NCI-H146 treated with DMSO at 0.1 percent for 48 hours (cell line): Measurements from ENCODE around the gene DMKN.
A peak's percentile ranks its signal among the peaks of the same experiment; 100 is the strongest.

ENCODE experiments used
- DNase-seq: peaks from one replicate; lab custom pipeline; 2025; ENCODE audit not compliant: unreplicated experiment; lab: John Stamatoyannopoulos, UW

DMKN gene

GRCh38 chr19:35528218-35529038 lies 15.0 kb upstream of the DMKN start, which contains the start of gene SBSN:
SBSN (minus strand) TSS chr19:35528311; CDS start chr19:35528281, 30 bp downstream.
- DNase-seq, result no peak

GRCh38 chr19:35525873-35526272 lies 12.4 kb upstream of the DMKN start:
- no peak for DNase-seq

DNA sequence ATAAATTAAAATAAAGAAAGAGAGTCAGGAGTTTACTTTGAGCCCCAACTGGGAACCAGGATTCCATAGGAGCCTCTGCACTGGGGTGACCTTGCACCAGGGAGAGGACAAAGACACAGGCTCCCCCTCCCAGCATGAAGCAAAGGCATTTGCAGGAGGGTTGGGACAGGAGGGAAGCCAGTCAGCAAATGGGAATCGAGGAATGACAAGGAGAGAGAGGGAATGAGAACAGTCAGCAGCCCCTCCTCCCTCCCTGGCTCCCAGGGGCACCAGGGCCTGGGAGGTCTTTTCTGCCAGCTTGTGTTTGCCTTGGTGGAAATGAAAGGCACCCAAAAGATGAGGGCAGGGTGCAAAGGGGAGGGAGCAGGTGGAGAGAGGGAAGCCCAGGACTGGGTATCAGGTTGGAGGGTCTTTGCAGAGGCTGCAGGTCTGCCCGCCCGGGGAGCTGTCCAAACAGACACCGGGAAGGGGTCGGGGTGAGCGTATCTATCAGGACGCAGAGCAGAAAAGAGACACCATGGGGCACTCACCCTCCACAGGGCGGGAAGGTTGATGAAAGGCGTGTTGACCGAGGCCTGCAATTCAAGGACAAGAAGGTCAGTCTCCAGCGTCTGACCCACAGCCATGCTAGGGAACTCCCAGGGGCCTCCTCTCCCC lies 10.9 kb upstream of the DMKN start:
- no peak for DNase-seq

DNA sequence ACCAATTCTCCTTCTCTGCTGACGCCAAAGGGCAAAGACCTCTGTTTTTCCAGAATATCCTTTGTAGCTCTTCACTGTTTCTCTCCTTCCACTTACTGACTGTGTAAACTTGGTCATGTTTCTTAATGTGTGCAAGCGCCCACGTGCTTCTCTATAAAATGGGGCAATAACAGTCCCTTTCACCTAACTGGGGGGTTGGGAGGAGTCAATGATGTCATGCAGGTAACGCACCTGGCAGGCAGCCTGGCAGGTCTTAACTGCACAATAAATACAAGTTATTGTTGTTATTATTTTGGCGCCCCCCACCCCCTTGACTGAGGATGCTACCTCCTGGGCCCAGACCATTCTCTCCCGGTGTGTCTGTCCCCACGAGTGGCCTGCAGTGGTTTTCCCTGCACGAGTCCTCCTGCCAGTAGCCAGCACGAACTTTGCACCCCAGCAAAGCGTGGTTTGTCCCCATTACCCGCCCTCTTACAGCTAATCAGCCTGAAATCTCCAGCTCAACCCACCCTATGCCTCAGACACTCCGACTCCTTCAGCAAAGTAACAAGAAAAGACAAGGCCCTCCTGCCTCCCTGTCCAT lies 9.4 kb upstream of the DMKN start:
- DNase-seq, result no peak

- no peak for DNase-seq
Observed at GRCh38 chr19:35521124-35521743, 7.8 kb upstream of the DMKN start.

DNA sequence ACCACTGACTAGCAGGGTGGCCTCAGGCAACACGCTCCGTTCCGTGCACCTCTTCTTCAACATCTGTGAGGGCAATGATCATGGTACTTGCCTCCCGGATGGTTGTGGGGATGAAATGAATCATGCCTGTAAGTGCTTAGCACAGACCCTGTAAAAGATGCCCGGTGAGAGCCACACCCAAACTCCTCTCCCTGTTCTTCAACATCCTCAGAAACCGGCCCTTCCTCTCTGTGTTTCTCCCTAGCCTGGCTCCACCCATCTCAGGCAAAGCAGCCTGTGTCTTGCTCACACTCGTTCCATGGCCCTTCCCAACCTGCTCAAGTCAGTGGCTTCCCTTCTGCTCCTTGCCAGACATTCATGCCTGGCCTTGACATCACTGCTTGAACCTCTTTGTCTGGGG lies 5.8 kb upstream of the DMKN start:
- DNase-seq, result no peak

- no peak for DNase-seq
Observed at GRCh38 chr19:35518313-35518712, 4.9 kb upstream of the DMKN start.

- DNase-seq, result no peak
Observed at GRCh38 chr19:35517342-35517741, 3.9 kb upstream of the DMKN start.

DNA sequence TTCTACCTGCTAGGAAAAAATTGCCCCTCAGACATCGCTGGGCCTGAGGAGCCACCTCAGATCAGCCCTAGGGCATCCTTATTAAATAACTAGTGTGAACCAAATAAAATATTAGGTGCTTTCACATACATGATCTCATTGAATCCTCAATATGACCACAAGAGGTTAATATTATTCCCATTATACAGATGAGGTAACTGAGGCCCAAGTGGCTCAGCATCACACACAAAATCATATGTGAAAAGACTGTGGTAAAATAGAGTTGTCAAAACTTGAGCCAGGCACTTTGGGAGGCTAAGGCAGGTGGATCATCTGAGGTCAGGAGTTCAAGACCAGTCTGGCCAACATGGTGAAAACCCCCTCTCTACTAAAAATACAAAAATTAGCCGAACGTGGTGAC lies 2.9 kb upstream of the DMKN start:
- DNase-seq, result no peak

DNA sequence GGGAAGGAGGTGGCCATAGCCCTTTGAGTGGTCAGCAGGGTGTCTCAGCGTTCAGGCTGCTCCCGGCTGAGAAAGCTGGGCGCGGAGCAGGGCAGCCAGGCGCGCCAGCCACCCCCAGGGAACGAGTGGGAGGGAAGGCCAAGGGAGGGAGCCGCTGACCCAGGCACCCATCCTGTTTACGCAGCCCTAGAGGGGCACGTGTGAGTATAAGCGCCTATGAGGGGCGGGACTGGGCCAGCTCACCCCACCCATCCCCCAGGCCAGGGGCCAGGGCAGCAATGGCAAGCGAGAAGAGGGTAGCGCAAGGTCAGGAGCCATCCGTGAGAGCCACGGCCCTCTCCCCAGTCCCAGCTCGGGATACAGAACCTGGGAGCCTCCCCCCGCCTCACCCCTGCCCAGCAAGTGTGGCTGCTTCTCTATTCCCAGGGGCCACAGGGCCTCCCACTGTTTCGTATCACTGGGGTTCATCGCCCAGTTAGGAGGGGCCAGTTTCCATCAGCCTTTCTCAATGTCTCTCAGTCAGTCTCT lies 897 bp upstream of the DMKN start:
- no peak for DNase-seq

- no peak for DNase-seq
Observed at GRCh38 chr19:35512831-35513627, 420 bp downstream of the DMKN start.

- DNase-seq, result no peak
Observed at GRCh38 chr19:35511337-35511736, 2.1 kb downstream of the DMKN start.

GRCh38 chr19:35510626-35510964 lies 2.9 kb downstream of the DMKN start:
- no peak for DNase-seq

DNA sequence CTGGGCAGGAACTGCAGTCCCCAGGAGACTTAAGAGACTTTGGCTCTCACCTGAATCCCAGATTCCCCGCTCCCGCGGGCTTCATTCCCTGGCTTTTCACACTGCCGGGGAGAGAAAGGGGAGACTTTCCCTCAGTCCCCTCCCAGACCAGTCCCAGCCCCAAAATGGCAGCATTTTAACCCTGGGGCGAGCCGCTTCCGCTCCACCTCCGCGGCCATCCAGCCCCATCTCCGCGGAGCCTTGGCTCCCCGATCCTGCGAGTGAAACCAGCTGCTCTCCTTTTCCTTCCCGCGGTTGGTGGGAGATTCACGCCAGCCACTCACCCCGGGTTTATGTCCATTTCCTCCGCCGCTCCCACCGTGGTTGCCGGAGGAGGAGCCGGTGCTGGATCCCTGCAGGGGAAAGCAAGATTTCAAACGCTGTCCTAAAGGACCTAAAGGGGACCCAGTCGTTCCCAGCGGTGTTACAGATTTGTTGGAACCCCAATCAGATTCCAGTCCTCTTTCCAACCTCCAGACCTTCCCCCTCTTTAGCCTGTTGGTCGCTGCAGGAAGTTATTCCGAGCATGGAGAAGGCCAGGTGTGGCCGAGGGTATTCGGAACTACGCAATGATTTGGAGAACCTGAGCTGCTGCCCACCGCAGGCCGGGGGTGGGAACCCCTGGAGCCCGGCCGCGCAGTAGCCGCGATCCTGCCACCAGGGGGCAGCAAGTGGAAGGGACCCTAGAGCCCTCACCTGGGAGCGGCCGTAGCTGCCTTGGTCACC lies 3.4 kb downstream of the DMKN start:
- DNase-seq, result peak; percentile 51

- DNase-seq, result no peak
Observed at GRCh38 chr19:35509018-35509652, 4.3 kb downstream of the DMKN start.

- no peak for DNase-seq
Observed at GRCh38 chr19:35508129-35508528, 5.3 kb downstream of the DMKN start.

DNA sequence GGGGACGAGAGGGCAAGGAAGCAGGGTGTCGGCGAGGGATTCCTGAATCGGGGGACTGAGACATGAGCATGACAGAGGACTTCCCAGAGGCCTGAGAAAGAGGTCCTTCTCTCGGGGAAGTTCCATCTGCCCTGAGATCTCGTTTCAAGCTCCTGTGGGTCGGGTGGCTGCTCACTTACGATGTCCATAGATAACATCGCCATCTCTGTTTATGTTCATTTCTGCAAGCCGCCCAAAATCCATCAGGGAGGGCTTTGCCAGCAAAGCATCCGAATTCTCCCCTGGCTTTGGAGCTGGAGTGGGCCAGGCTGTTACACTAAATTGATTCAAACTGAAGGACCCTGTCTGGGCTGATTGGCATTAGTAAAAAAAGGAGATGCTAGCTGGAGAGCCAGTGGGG lies 5.9 kb downstream of the DMKN start:
- no peak for DNase-seq

- no peak for DNase-seq
Observed at GRCh38 chr19:35506011-35506410, 7.4 kb downstream of the DMKN start.

GRCh38 chr19:35502751-35503150 lies 10.7 kb downstream of the DMKN start:
- DNase-seq, result no peak

DNA sequence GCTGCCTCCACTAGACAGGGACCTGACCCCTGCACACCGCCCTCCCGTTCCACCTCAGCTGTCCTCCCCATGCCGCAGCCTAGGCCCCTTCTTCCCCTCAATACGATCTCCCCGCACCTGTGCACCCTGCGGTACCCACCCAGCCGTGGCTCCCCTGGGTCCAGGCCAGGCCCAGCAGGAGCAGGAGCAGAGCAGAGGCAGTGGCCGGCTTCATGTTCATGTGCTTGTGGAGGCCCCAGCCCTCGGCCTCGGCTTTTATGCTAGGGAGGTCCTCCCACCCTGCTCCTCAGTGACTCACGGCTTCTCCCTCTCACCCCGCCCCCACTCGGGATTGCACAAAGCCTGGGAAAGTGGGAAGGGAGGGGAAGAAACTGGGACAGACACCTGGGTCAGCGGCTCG lies 11.8 kb downstream of the DMKN start:
- DNase-seq, result no peak
